A673 (cell line): ENCODE results near the gene OR5AU1. TPM values are rescaled to one million over a fixed set of nuclear protein-coding genes. Genes with fewer than 3 reads are reported as not detected.
A peak's percentile ranks its signal among the peaks of the same experiment; 100 is the strongest.

Experiments
- Bru-seq: library from RNA; stranded (reverse); fragments of 400-500 nt; gene quantifications from one replicate; lab custom pipeline; 2021; lab: Mats Ljungman, UMichigan
- BruChase-seq, 2 experiments: library from RNA; stranded (reverse); fragments of 400-500 nt; gene quantifications; one replicate each; lab custom pipeline; 2021; lab: Mats Ljungman, UMichigan
- BruUV-seq: library from RNA; stranded (reverse); fragments of 400-500 nt; replicated peaks from 2 replicates; lab custom pipeline; 2021; lab: Mats Ljungman, UMichigan
- CTCF ChIA-PET: fragments of 300-600 bp; sonication (Branson Sonifier 250); formaldehyde crosslinking; loops from one replicate; lab custom pipeline; 2022; ENCODE audit warnings: antibody characterized with exemption; lab: Charles Lee
- POLR2A ChIA-PET: fragments of 300-600 bp; sonication (Branson Sonifier 250); formaldehyde crosslinking; loops from one replicate; lab custom pipeline; 2022; ENCODE audit warnings: antibody characterized with exemption; ENCODE audit not compliant: low non-redundant PET; lab: Charles Lee
- DNase-seq: peaks from one replicate; pipeline ENCODE4 v3.0.0-alpha.2; 2015; ENCODE audit warnings: low spot score
- H3K27ac ChIP-seq: fragments of 200-600 bp; sonication (generic); 2 replicates; pipeline ENCODE4 v1.5.1; 2016; ENCODE audit warnings: mixed run types, low read depth, mild to moderate bottlenecking, mixed read lengths, antibody characterized with exemption, low read length; ENCODE audit not compliant: poor library complexity, severe bottlenecking
- H3K27me3 ChIP-seq: fragments of 200-600 bp; sonication (generic); replicated peaks from 2 replicates; pipeline ENCODE4 v1.6.1; 2017; ENCODE audit warnings: mixed run types, low read depth, mild to moderate bottlenecking, mixed read lengths, antibody characterized with exemption, low read length; ENCODE audit not compliant: insufficient read depth, poor library complexity
- H3K36me3 ChIP-seq: fragments of 200-600 bp; sonication (generic); 2 replicates; pipeline ENCODE4 v1.6.1; 2016; ENCODE audit warnings: mixed run types, mild to moderate bottlenecking, mixed read lengths, antibody characterized with exemption, low read length; ENCODE audit not compliant: insufficient read depth, poor library complexity, severe bottlenecking
- H3K4me1 ChIP-seq: fragments of 200-600 bp; sonication (generic); 2 replicates; pipeline ENCODE4 v1.6.1; 2017; ENCODE audit warnings: mixed run types, mild to moderate bottlenecking, mixed read lengths, antibody characterized with exemption, low read length; ENCODE audit not compliant: insufficient read depth, poor library complexity, severe bottlenecking
- H3K4me3 ChIP-seq: fragments of 200-600 bp; sonication (generic); 2 replicates; pipeline ENCODE4 v1.5.1; 2016; ENCODE audit warnings: low read depth, mixed run types, mild to moderate bottlenecking, mixed read lengths, low read length; ENCODE audit not compliant: poor library complexity, severe bottlenecking
- H3K9me3 ChIP-seq: fragments of 200-600 bp; sonication (generic); 2 replicates; pipeline ENCODE4 v1.6.1; 2016; ENCODE audit warnings: mixed run types, low read depth, mild to moderate bottlenecking, mixed read lengths, antibody characterized with exemption, low read length; ENCODE audit not compliant: poor library complexity, severe bottlenecking
- EZH2 ChIP-seq: fragments of 200-600 bp; sonication (generic); IDR thresholded peaks from 2 replicates; pipeline ENCODE4 v1.6.1; 2017; ENCODE audit warnings: borderline replicate concordance, low read depth, mild to moderate bottlenecking, mixed read lengths, antibody characterized with exemption, low read length; ENCODE audit not compliant: poor library complexity, severe bottlenecking
- intact Hi-C: fragments of 100-400 bp; cut with micrococcal nuclease; formaldehyde crosslinking; loops from one replicate; pipeline ENCODE4 v1.10.0; 2022; ENCODE audit not compliant: unreplicated experiment
- long read RNA-seq: library from polyadenylated mRNA; stranded (forward); transcript quantifications from one replicate; pipeline ENCODE4 v2.0.0, GENCODE V29; 2022
- total RNA-seq: library from RNA; stranded (reverse); gene quantifications from 2 replicates; pipeline ENCODE4 v1.2.3, GENCODE V29; 2021
- TF ChIP-seq, protein P1 (sequence below): fragments of 300-800, 200-600 bp; sonication (generic); conservative IDR thresholded peaks from 2 replicates; pipeline ENCODE4 v1.5.1; 2017; ENCODE audit warnings: low read depth, mild to moderate bottlenecking, antibody characterized with exemption, low read length, moderate library complexity, mixed read lengths

OR5AU1 gene
- total RNA-seq (not detected in 2 replicates), Bru-seq, nascent RNA (not detected), BruChase-seq, experiment 1, labeled RNA remaining after a 2-hour chase (percentile 7 among the genes with signal in this experiment), BruChase-seq, experiment 2, labeled RNA remaining after a 6-hour chase (percentile 16 among the genes with signal in this experiment)
- long read RNA-seq: 0 reads

DNA sequence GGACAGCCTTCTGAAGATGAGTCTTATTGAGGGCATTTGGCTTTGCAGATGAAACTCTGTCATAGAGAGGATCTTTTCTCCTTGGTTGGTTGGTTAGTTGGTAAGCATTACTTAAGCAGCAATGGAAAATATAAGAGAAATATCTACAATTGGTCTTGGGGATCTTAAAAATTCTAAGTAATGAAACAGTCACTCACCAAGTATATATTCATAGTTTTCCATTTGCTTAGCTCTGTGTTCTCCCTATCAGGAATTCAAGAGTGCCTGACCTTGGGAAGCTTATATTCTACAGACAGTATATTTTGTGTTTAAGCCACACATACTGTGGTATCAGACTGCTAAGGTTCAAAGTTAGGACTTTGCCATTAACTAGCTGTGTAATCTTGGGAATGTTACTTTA, at the start of gene OR5AU1:
TSS of gene OR5AU1 (minus strand) at position 101 of the 400 bp plus-strand sequence. CDS start 191 bp downstream, outside the sequence.
- intact Hi-C loops: no loop called here
- Histone ChIP-seq H3K27me3 (peaks cover 3% of the 10 kb centered on the region), H3K9me3 (no peaks in the 10 kb centered on the region), H3K36me3 (no peaks in the 10 kb centered on the region), H3K4me1 (no peaks in the 10 kb centered on the region), H3K27ac (no peak within 1 kb of the TSS), H3K4me3 (no peak within 1 kb of the TSS)
- no peak for TF ChIP-seq EZH2
- TF ChIP-seq, protein P1, sequence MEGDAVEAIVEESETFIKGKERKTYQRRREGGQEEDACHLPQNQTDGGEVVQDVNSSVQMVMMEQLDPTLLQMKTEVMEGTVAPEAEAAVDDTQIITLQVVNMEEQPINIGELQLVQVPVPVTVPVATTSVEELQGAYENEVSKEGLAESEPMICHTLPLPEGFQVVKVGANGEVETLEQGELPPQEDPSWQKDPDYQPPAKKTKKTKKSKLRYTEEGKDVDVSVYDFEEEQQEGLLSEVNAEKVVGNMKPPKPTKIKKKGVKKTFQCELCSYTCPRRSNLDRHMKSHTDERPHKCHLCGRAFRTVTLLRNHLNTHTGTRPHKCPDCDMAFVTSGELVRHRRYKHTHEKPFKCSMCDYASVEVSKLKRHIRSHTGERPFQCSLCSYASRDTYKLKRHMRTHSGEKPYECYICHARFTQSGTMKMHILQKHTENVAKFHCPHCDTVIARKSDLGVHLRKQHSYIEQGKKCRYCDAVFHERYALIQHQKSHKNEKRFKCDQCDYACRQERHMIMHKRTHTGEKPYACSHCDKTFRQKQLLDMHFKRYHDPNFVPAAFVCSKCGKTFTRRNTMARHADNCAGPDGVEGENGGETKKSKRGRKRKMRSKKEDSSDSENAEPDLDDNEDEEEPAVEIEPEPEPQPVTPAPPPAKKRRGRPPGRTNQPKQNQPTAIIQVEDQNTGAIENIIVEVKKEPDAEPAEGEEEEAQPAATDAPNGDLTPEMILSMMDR: no peak
- BruUV-seq: no TSS peak
- no peak for DNase-seq
- ChIA-PET CTCF (no interaction called here), POLR2A (no interaction called here)

DNA sequence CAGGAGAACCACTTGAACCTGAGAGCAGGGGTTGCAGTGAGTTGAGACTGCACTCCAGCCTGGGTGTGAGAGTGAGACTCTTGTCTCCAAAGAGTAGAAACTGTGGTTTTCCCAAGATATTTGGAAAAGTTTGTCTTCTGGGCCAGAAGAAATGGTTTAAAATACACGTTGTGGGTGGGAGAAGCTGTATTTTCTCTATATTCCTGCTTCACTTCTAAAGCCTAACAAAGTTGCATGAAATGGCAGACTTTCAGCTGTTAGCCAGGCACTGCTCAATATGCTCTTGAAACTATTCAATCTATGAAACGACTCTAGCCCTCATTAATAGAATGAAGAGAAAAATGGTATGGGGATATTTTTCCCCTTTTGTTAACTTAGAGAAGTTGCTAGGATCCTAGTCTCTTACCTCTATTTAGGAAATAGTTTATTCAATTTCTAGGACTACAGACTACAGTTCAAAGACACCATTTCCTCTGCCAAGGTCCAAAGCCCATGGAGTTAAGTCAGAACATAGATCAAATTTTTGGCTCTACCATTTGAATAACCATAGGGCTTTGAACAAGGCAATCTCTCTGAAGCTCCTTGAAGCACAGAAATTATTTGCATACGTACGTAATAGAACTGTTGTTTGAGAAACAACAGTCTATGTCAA, 49.3 kb upstream of the OR5AU1 start:
- POLR2A ChIA-PET: no interaction called here
- Histone ChIP-seq H3K27me3 (no peaks in the 10 kb centered on the region), H3K27ac (no peak overlapping the region), H3K9me3 (no peaks in the 10 kb centered on the region), H3K4me3 (no peak overlapping the region), H3K4me1 (no peaks in the 10 kb centered on the region), H3K36me3 (peaks cover 50% of the 10 kb centered on the region)
- DNase-seq: no peak
- TF ChIP-seq, protein P1: no peak
- no peak for TF ChIP-seq EZH2
- intact Hi-C loops: no loop called here
- no TSS peak for BruUV-seq
- CTCF ChIA-PET: interaction anchor here (0.6 kb wide), 1 partner anchor 57 kb away, joined by 5 read pairs; no protein-coding TSS in a partner anchor

DNA sequence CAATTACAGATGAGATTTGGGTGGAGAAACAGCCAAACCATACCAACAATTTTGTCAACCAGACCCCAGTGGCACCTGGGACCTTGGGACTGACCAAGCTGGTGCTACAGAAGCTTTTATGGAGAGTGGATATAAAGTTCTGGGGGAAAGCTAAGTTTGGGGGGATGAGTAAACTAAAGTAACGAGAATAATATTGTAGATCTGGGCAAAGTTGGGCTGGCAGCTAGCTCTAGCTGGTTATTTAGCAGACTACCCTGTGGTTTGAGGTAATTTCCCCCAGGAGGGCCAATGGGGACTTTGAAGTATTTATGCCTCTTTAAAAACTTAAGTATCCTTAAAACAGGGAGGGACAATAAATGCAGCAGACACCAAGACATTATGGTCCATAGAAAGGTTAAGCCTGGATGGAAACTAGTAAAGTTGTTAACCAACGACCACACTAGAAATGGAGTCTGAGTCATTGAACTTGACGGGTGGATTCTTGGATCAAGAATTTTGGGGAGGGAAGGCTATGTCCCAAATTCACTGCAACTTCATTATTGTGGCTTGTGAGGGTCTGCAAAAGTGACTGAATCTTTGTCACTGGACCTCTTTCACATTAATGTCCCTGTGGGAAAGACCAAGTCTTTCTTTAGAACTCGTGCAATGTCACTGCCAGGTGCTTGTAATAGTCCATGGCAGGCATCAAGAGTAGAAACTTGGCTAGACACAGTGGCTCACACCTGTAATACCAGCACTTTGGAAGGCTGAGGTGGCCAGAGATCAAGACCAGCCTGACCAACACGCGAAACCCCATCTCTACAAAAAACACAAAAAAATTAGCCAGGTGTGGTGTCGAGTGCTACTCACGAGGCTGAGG, 48.5 kb upstream of the OR5AU1 start:
- no peak overlapping the region for H3K4me3 ChIP-seq
- POLR2A ChIA-PET: interaction anchor here (0.7 kb wide), 1 partner anchor 132 kb away, joined by 4 read pairs; no protein-coding TSS in a partner anchor
- CTCF ChIA-PET: interaction anchor here (0.6 kb wide), 1 partner anchor 56 kb away, joined by 5 read pairs; no protein-coding TSS in a partner anchor
- no TSS peak for BruUV-seq
- no peak for DNase-seq
- H3K4me1 ChIP-seq: no peaks in the 10 kb centered on the region
- intact Hi-C loops: no loop called here
- no peak overlapping the region for H3K27ac ChIP-seq
- no peak for TF ChIP-seq EZH2
- TF ChIP-seq, protein P1: no peak
- H3K9me3 ChIP-seq: no peaks in the 10 kb centered on the region
- H3K27me3 ChIP-seq: no peaks in the 10 kb centered on the region
- peaks cover 42% of the 10 kb centered on the region for H3K36me3 ChIP-seq
